ENCODE measurements around the gene SPANXN2.
"Not testable (repeated sequence)": the region's sequence is repeated elsewhere in the genome, so short reads cannot be mapped to it uniquely, and the experiment has no call there.

The SPANXN2 gene

GRCh38 chrX:143720652-143721051, at the start of gene SPANXN2:
Gene SPANXN2, minus strand, starts transcription at chrX:143720752. Its CDS starts 84 bp downstream, at chrX:143720668.
- not testable (repeated sequence) for DNase-seq (ENCODE audit: low read depth in 2 of 2)

- no peak for DNase-seq (ENCODE audit: low read depth in 2 of 2)
These were observed 48.4 kb upstream of the SPANXN2 start for GRCh38 chrX:143768976-143769375.

GRCh38 chrX:143767789-143768188, 47.2 kb upstream of the SPANXN2 start:
- not testable (repeated sequence) for DNase-seq (ENCODE audit: low read depth in 2 of 2)

- DNase-seq (ENCODE audit: low read depth in 2 of 2) = no peak
These were observed 37.3 kb upstream of the SPANXN2 start for GRCh38 chrX:143757887-143758286.

GRCh38 chrX:143757375-143757774, 36.8 kb upstream of the SPANXN2 start:
- no peak for DNase-seq (ENCODE audit: low read depth in 2 of 2)

- DNase-seq (ENCODE audit: low read depth in 2 of 2) = no peak
These were observed 33.6 kb upstream of the SPANXN2 start for GRCh38 chrX:143754183-143754582.

GRCh38 chrX:143733866-143734265, 13.3 kb upstream of the SPANXN2 start:
- no peak for DNase-seq (ENCODE audit: low read depth in 2 of 2)

- no peak for DNase-seq (ENCODE audit: low read depth in 2 of 2)
These were observed 5.7 kb upstream of the SPANXN2 start for GRCh38 chrX:143726296-143726695.

GRCh38 chrX:143701460-143701859, 19.1 kb downstream of the SPANXN2 start:
- DNase-seq (ENCODE audit: low read depth in 2 of 2) = no peak

- DNase-seq (ENCODE audit: low read depth in 2 of 2) = no peak
These were observed 25.7 kb downstream of the SPANXN2 start for GRCh38 chrX:143694885-143695284.

- no peak for DNase-seq (ENCODE audit: low read depth in 2 of 2)
These were observed 37.1 kb downstream of the SPANXN2 start for GRCh38 chrX:143683486-143683885.

GRCh38 chrX:143674926-143675325, 45.6 kb downstream of the SPANXN2 start:
- DNase-seq (ENCODE audit: low read depth in 2 of 2) = no peak

GRCh38 chrX:143669395-143669794, 51.2 kb downstream of the SPANXN2 start:
- no peak for DNase-seq (ENCODE audit: low read depth in 2 of 2)

- DNase-seq (ENCODE audit: low read depth in 2 of 2) = no peak
These were observed 56.2 kb downstream of the SPANXN2 start for GRCh38 chrX:143664302-143664701.

- DNase-seq (ENCODE audit: low read depth in 2 of 2) = no peak
These were observed 56.8 kb downstream of the SPANXN2 start for GRCh38 chrX:143663755-143664154.

Data from stimulated activated CD8-positive, alpha-beta memory T cell treated with anti-CD3 and anti-CD28 coated beads, Interleukin-7, amount 100 ng/mL, for 1 hour (primary cell).